CD4-positive, alpha-beta T cell treated with Interleukin-15 for 4 hours (primary cell): ENCODE data around the gene COL23A1.

Source experiments
- DNase-seq: peaks from one replicate; pipeline ENCODE4 v3.0.0-alpha.2; 2020; ENCODE audit warnings: low spot score

COL23A1 gene

GRCh38 chr5:178458140-178458539 lies 132.1 kb downstream of the COL23A1 start:
- DNase-seq = no peak

GRCh38 chr5:178457471-178457870 lies 132.7 kb downstream of the COL23A1 start:
- no peak for DNase-seq

GRCh38 chr5:178455480-178455835 lies 134.7 kb downstream of the COL23A1 start:
- DNase-seq = no peak

- no peak for DNase-seq
These were observed 135.2 kb downstream of the COL23A1 start for GRCh38 chr5:178454821-178455479.

GRCh38 chr5:178454303-178454702 lies 135.9 kb downstream of the COL23A1 start:
- DNase-seq = no peak

GRCh38 chr5:178453224-178453623 lies 137.0 kb downstream of the COL23A1 start:
- DNase-seq = no peak

GRCh38 chr5:178450121-178451028 lies 139.8 kb downstream of the COL23A1 start:
- no peak for DNase-seq

- no peak for DNase-seq
These were observed 140.8 kb downstream of the COL23A1 start for GRCh38 chr5:178449163-178450070.

GRCh38 chr5:178445534-178445933 lies 144.7 kb downstream of the COL23A1 start:
- no peak for DNase-seq

GRCh38 chr5:178442405-178443257 lies 147.6 kb downstream of the COL23A1 start:
- no peak for DNase-seq

- no peak for DNase-seq
These were observed 148.5 kb downstream of the COL23A1 start for GRCh38 chr5:178441486-178442270.

GRCh38 chr5:178440181-178440580 lies 150.0 kb downstream of the COL23A1 start:
- DNase-seq = no peak

GRCh38 chr5:178439493-178440180 lies 150.6 kb downstream of the COL23A1 start:
- no peak for DNase-seq

GRCh38 chr5:178438796-178439195 lies 151.4 kb downstream of the COL23A1 start:
- no peak for DNase-seq

- DNase-seq = no peak
These were observed 152.7 kb downstream of the COL23A1 start for GRCh38 chr5:178437386-178438075.

GRCh38 chr5:178436326-178436940 lies 153.8 kb downstream of the COL23A1 start:
- no peak for DNase-seq

GRCh38 chr5:178435321-178436238 lies 154.6 kb downstream of the COL23A1 start:
- no peak for DNase-seq

GRCh38 chr5:178434851-178435250 lies 155.3 kb downstream of the COL23A1 start:
- no peak for DNase-seq
